VCaP (cell line): ENCODE results near the gene INTS11.

ENCODE experiments used
- H3K27ac ChIP-seq: fragments of 450-650 bp; 2 replicates; pipeline ENCODE4 v1.5.1; 2017
- CTCF ChIP-seq: fragments of 450-650 bp; conservative IDR thresholded peaks from 2 replicates; pipeline ENCODE4 v1.5.1; 2017; ENCODE audit warnings: mild to moderate bottlenecking, moderate library complexity

INTS11 gene

DNA sequence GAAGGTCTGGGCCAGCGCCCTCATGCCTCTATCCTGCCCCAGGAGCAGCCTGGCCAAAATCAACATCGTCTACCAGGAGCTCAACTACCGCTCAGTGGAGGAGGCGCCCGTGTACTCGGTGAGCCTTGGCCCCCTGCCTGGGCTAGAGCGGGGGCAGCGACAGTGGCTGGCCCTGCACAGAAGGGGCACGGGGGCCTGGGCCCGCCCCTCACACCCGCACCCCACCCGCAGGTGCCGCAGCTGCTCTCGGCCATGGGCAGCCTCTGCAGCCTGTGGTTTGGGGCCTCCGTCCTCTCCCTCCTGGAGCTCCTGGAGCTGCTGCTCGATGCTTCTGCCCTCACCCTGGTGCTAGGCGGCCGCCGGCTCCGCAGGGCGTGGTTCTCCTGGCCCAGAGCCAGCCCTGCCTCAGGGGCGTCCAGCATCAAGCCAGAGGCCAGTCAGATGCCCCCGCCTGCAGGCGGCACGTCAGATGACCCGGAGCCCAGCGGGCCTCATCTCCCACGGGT lies 33.4 kb downstream of the INTS11 start:
- H3K27ac ChIP-seq, result peak overlapping the region; percentile 56
- TF ChIP-seq CTCF, result no peak

- H3K27ac ChIP-seq, result peak overlapping the region; percentile 56
- TF ChIP-seq CTCF, result peak; percentile 84
These were observed 34.2 kb downstream of the INTS11 start for GRCh38 chr1:1290238-1290731.

- TF ChIP-seq CTCF, result no peak
- no peak overlapping the region for H3K27ac ChIP-seq
These were observed 37.0 kb downstream of the INTS11 start for GRCh38 chr1:1287288-1288110.

DNA sequence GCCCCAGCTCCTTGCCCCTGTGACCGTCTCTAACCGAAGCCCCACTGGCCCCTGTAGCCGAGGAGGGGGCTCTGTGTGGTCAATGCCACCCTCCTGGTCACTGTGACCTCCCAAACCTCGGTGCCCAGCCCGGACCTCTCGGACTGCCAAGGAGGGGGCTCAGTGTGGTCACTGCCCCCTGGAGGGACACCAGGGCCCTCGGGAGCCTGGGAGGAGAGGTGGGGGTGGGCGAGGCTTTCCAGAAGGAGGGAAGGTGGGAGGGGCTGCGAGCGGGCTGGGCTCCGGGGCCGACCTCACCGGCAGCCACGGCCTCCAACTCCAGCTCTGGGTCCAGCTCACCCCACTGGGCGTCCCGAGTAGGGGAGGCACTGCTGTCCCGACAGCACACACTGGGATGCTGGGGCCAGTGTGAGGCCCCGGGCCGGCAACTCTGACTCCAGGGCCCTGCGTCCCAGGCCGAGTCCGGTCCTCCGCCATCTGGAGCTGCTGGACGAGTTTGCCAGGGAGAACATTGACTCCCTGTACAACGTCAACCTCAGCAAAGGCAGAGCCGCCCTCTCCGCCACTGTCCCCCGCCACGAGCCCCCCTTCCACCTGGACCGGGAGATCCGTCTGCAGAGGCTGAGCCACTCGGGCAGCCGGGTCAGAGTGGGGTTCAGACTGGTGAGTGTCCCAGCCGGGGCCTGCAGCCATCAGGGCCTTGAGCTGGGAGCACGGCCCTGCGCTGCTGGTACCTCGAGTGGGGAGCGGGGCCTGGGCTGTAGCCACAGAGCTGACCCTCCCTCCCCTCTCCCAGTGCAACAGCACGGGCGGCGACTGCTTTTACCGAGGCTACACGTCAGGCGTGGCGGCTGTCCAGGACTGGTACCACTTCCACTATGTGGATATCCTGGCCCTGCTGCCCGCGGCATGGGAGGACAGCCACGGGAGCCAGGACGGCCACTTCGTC lies 37.9 kb downstream of the INTS11 start:
- no peak for TF ChIP-seq CTCF
- H3K27ac ChIP-seq, result no peak overlapping the region

GRCh38 chr1:1285611-1286311 lies 38.7 kb downstream of the INTS11 start:
- no peak for TF ChIP-seq CTCF
- no peak overlapping the region for H3K27ac ChIP-seq

- TF ChIP-seq CTCF, result no peak
- H3K27ac ChIP-seq, result no peak overlapping the region
These were observed 39.3 kb downstream of the INTS11 start for GRCh38 chr1:1285102-1285571.
